Measurements from ENCODE around the gene SLC1A7.

The SLC1A7 gene

GRCh38 chr1:53142226-53142853 lies at the start of gene SLC1A7:
SLC1A7 (minus strand) TSS chr1:53142638; CDS start chr1:53142449, 189 bp downstream.
- TF ChIP-seq CTCF (IDR thresholded peaks at IDR 0.05; ENCODE audit: low read depth, low read length, missing control alignments): no peak
- no peak for DNase-seq (ENCODE audit: low read depth)
- no peak within 1 kb of the TSS for H3K4me3 ChIP-seq (ENCODE audit: low read depth, low read length)
- in situ Hi-C loops (cut with HindIII; ENCODE audit: low sequenced_read_pairs): no loop called here

- in situ Hi-C loops (cut with HindIII; ENCODE audit: low sequenced_read_pairs): no loop called here
- no peak for DNase-seq (ENCODE audit: low read depth)
- no peak for TF ChIP-seq CTCF (IDR thresholded peaks at IDR 0.05; ENCODE audit: low read depth, low read length, missing control alignments)
- H3K4me3 ChIP-seq (ENCODE audit: low read depth, low read length): no peak overlapping the region
Measured at GRCh38 chr1:53190210-53190611, 47.8 kb upstream of the SLC1A7 start.

GRCh38 chr1:53189061-53189460 lies 46.6 kb upstream of the SLC1A7 start:
- TF ChIP-seq CTCF (IDR thresholded peaks at IDR 0.05; ENCODE audit: low read depth, low read length, missing control alignments): no peak
- in situ Hi-C loops (cut with HindIII; ENCODE audit: low sequenced_read_pairs): no loop called here
- no peak overlapping the region for H3K4me3 ChIP-seq (ENCODE audit: low read depth, low read length)
- DNase-seq (ENCODE audit: low read depth): no peak

- no peak overlapping the region for H3K4me3 ChIP-seq (ENCODE audit: low read depth, low read length)
- no peak for DNase-seq (ENCODE audit: low read depth)
- in situ Hi-C loops (cut with HindIII; ENCODE audit: low sequenced_read_pairs): no loop called here
- TF ChIP-seq CTCF (IDR thresholded peaks at IDR 0.05; ENCODE audit: low read depth, low read length, missing control alignments): no peak
Measured at GRCh38 chr1:53188099-53188498, 45.7 kb upstream of the SLC1A7 start.

GRCh38 chr1:53187401-53187800 lies 45.0 kb upstream of the SLC1A7 start:
- no peak overlapping the region for H3K4me3 ChIP-seq (ENCODE audit: low read depth, low read length)
- no peak for DNase-seq (ENCODE audit: low read depth)
- in situ Hi-C loops (cut with HindIII; ENCODE audit: low sequenced_read_pairs): no loop called here
- no peak for TF ChIP-seq CTCF (IDR thresholded peaks at IDR 0.05; ENCODE audit: low read depth, low read length, missing control alignments)

GRCh38 chr1:53186533-53186932 lies 44.1 kb upstream of the SLC1A7 start:
- TF ChIP-seq CTCF (IDR thresholded peaks at IDR 0.05; ENCODE audit: low read depth, low read length, missing control alignments): no peak
- DNase-seq (ENCODE audit: low read depth): no peak
- in situ Hi-C loops (cut with HindIII; ENCODE audit: low sequenced_read_pairs): no loop called here
- H3K4me3 ChIP-seq (ENCODE audit: low read depth, low read length): no peak overlapping the region
